Small intestine (tissue), 7 donors: Measurements from ENCODE around the gene EHMT1. TPM values are rescaled to one million over a fixed set of nuclear protein-coding genes. Genes with fewer than 3 reads are reported as not detected.

Experiments used
- DNase-seq, 2 donors: peaks; one replicate each; pipeline versions ENCODE4 v3.0.0 to v3.0.0-alpha.2; 2013
- FAIRE-seq: peaks from 2 replicates; lab custom pipeline; 2012; peaks lifted over from hg19 to GRCh38; lab: Jason Lieb, UNC
- H3K27ac ChIP-seq, 3 donors: one replicate each; pipeline ENCODE4 v1.5.1; 2013; ENCODE audit warnings: low read length in 2 of 3, mild to moderate bottlenecking in 2 of 3, control low read depth in 1 of 3, inconsistent platforms in 1 of 3, low read depth in 1 of 3, moderate library complexity in 1 of 3
- H3K27me3 ChIP-seq, 3 donors: one replicate each; pipeline ENCODE4 v1.6.1; 2013; ENCODE audit warnings: low read length in 3 of 3, inconsistent platforms in 1 of 3; ENCODE audit not compliant: control insufficient read depth in 3 of 3, insufficient read depth in 3 of 3
- H3K36me3 ChIP-seq, 3 donors: one replicate each; pipeline ENCODE4 v1.6.1; 2013; ENCODE audit warnings: low read length in 3 of 3, inconsistent platforms in 1 of 3, low read depth in 1 of 3, mild to moderate bottlenecking in 1 of 3, moderate library complexity in 1 of 3; ENCODE audit not compliant: control insufficient read depth in 3 of 3, insufficient read depth in 2 of 3
- H3K4me1 ChIP-seq, 3 donors: one replicate each; pipeline ENCODE4 v1.6.1; 2013; ENCODE audit warnings: low read length in 2 of 3, inconsistent platforms in 1 of 3, low read depth in 1 of 3, mild to moderate bottlenecking in 1 of 3, moderate library complexity in 1 of 3; ENCODE audit not compliant: control insufficient read depth in 3 of 3, insufficient read depth in 2 of 3
- H3K4me3 ChIP-seq, 3 donors: one replicate each; pipeline ENCODE4 v1.5.1; 2013; ENCODE audit warnings: low read length in 3 of 3, control low read depth in 1 of 3, inconsistent platforms in 1 of 3, low read depth in 1 of 3, mild to moderate bottlenecking in 1 of 3, moderate library complexity in 1 of 3
- H3K9me3 ChIP-seq, 2 donors: one replicate each; pipeline ENCODE4 v1.6.1; 2013; ENCODE audit warnings: low read depth in 1 of 2, low read length in 1 of 2; ENCODE audit not compliant: control insufficient read depth in 2 of 2, insufficient read depth in 1 of 2
- WGBS, 3 donors: extraction: QIAGEN DNeasy Blood & Tissue Kit; methylation state at CpG; one replicate each; pipeline ENCODE4 v1.1.7; 2013; 5-methylcytosine and 5-hydroxymethylcytosine counted together
- polyA plus RNA-seq, 4 donors: library from polyadenylated mRNA; stranded (reverse) in 3 of 4; unstranded in 1 of 4; fragments of 200-250 nt in 3 of 4; fragments of 120-200 nt in 1 of 4; gene quantifications; one replicate each; pipeline versions ENCODE4 v1.2.1 to v1.2.3, GENCODE V29; 2013
- donor health status: healthy with polysubstance abuse.
- donor health status: control.
- donor health status: control.
- donor health status: Bipolar disorder and iron deficiency.
- donor health status: healthy.

EHMT1 gene
- polyA plus RNA-seq, 4 donors = 35.2 to 53.9 (median 39.1) TPM

DNA sequence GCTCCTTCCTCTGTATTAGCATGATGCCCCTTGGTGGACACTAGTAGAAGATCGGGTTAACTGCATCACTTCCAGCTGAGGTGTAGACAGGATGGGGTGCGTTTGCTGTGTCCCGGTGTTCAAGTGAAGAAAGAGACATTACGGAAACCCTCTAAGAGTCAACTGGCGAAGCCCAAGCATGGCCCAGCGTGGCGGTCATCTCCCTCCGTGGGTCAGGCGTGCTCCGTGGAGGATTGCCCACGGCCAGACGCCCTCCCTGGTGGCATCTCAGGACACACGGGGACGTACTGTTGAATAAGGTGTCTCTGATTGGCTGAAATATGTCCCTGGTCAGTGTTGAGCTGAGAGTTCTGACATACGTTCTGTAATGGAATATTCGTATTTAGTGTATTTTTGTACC, 139.3 kb downstream of the EHMT1 start:
- FAIRE-seq = no peak

GRCh38 chr9:137759117-137759516, 140.3 kb downstream of the EHMT1 start:
- Histone ChIP-seq H3K36me3 (peaks cover 11 to 79% (median 18%) of the 10 kb centered on the region in 3 donors), H3K4me3 (no peak overlapping the region), H3K4me1 (peaks cover 0 to 3% (median 0%) of the 10 kb centered on the region in 3 donors), H3K9me3 (peaks cover 0 to 12% of the 10 kb centered on the region in 2 donors), H3K27me3 (no peaks in the 10 kb centered on the region), H3K27ac (no peak overlapping the region)
- DNase-seq = no peak
- no peak for FAIRE-seq
- WGBS, 3 donors = 89 to 96% (median 89%) methylated on average over 11 of the region's 11 CpGs

More for the DNA sequence above, 139.3 kb downstream of the EHMT1 start:
- H3K36me3 ChIP-seq = peaks cover 14 to 77% (median 17%) of the 10 kb centered on the region in 3 donors
- no peak overlapping the region for H3K4me3 ChIP-seq
- H3K27ac ChIP-seq = peak overlapping the region in 1 of 3 donors; percentile 38
- 94 to 97% (median 97%) methylated on average over 16 of the region's 16 CpGs for WGBS, 3 donors
- H3K27me3 ChIP-seq = no peaks in the 10 kb centered on the region
- peaks cover 0 to 12% of the 10 kb centered on the region in 2 donors for H3K9me3 ChIP-seq
- H3K4me1 ChIP-seq = peaks cover 0 to under 1% (median 0%) of the 10 kb centered on the region in 3 donors
- DNase-seq = no peak

DNA sequence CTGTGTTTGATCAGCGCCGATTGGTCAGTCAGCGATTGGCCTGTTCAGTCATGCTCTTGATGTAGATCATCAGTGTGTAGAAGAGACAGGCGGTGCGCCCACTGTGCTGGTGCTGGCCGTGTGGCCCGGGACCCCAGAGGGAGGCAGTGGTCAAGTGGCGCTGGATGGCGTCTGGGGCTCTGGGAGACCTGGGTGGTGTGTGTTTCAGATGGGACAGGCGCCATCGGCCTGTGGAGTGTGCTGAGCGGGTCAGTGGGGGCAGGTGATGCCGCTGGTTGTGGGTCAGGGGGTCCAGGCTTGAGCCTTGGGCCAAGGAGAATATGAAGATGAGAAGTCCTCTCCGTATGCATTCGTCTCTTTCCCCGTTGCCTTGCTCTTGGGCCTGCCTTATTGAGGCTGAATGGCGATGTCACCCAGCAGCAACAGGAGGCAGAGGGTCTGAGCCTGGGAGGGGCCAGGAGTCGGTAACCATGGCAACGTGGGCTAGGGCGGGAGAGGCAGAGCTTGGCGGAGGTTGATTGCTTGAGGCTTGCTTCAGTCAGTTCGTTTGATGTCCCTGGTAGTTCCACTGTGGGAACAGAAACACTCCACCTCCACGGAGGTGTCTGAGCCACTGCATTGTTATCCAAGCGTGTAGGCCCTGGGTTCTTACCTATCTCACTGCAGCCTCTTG, 141.0 kb downstream of the EHMT1 start:
- H3K9me3 ChIP-seq = peaks cover 0 to 8% of the 10 kb centered on the region in 2 donors
- WGBS, 3 donors = 85 to 92% (median 91%) methylated on average over 24 of the region's 24 CpGs
- no peaks in the 10 kb centered on the region for H3K27me3 ChIP-seq
- no peak for DNase-seq
- H3K4me1 ChIP-seq = peaks cover 0 to 3% (median 0%) of the 10 kb centered on the region in 3 donors
- no peak for FAIRE-seq
- no peak overlapping the region for H3K27ac ChIP-seq
- H3K36me3 ChIP-seq = peaks cover 8 to 76% (median 19%) of the 10 kb centered on the region in 3 donors
- no peak overlapping the region for H3K4me3 ChIP-seq

DNA sequence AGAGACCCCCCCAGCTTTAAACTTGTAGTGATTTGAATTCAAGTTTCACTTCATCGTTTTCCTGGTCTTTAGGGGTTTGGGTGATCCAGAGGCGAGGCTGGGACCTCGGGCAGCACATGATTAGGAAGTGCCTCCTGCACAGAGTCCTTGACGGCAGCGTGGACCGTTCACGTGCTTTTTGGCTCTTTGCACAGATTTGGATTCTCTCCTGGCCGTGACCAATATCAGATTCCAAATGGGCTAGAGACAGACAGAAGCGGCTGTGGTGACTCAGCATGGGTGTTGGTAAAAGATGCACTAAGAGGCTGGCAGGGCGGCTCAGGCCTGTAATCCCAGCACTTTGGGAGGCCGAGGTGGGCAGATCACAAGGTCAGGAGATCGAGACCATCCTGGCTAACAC, 141.6 kb downstream of the EHMT1 start:
- FAIRE-seq (no peak), DNase-seq (no peak)
- Histone ChIP-seq H3K4me1 (peaks cover 0 to 3% (median 0%) of the 10 kb centered on the region in 3 donors), H3K27me3 (no peaks in the 10 kb centered on the region), H3K36me3 (peaks cover 6 to 72% (median 18%) of the 10 kb centered on the region in 3 donors), H3K27ac (no peak overlapping the region), H3K4me3 (no peak overlapping the region), H3K9me3 (peaks cover 0 to 2% of the 10 kb centered on the region in 2 donors)
- 93 to 96% (median 96%) methylated on average over 12 of the region's 12 CpGs for WGBS, 3 donors

DNA sequence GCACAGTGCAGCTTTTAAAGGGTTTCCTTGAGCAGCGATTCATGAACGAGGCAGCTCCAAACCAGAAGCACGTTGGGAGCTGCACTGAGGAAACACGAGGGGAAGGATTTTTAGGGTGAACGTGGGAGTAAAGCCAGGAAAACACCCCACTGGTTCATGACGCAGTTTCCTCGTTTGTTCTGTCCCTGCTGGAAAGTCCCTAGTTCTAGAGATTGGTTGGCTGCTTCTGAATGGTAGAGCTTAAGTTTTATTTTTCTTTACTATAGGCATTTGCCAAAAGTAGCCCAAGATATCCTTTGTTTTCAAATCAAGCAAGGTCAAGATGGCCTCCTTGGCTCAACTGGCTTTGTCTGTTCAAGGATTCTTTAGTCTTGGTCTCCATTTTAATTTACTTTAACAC, 142.2 kb downstream of the EHMT1 start:
- Histone ChIP-seq H3K27me3 (no peaks in the 10 kb centered on the region), H3K27ac (no peak overlapping the region), H3K9me3 (no peaks in the 10 kb centered on the region), H3K4me1 (peaks cover 0 to 3% (median 0%) of the 10 kb centered on the region in 3 donors), H3K4me3 (no peak overlapping the region), H3K36me3 (peaks cover 9 to 72% (median 18%) of the 10 kb centered on the region in 3 donors)
- no peak for FAIRE-seq
- WGBS, 3 donors = 59 to 71% (median 59%) methylated on average over 7 of the region's 7 CpGs
- DNase-seq = no peak

GRCh38 chr9:137761793-137762192, 143.0 kb downstream of the EHMT1 start:
- no peak for FAIRE-seq
- H3K36me3 ChIP-seq = peaks cover 9 to 75% (median 18%) of the 10 kb centered on the region in 3 donors

DNA sequence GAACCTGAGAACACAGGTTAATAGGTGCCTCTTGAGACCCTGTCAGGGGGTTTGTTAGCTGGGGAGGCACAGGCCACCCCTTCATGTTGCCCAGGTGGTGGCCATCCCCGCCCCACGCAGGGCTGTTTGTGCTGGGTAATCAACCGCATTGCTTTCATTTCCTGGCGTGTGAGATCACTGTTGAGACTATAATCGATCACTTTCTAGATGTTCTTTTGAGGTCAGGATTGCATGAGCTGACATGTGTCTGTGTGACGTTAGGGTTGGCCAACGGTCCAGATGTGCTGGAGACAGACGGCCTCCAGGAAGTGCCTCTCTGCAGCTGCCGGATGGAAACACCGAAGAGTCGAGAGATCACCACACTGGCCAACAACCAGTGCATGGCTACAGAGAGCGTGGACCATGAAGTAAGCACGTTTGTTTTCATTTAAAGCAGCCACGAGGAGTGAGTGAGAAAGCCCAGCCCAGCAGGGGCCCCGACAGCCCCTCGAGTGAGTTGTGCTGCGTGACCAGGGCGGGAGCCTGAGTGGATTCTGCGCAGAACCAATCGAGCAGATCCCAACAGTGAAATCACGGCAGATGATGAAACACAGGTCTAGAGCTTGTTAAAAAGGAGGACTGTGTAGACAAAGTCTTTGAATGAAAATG, 143.7 kb downstream of the EHMT1 start:
- no peaks in the 10 kb centered on the region for H3K9me3 ChIP-seq
- no peak overlapping the region for H3K4me3 ChIP-seq
- H3K27ac ChIP-seq = peak overlapping the region in 2 of 3 donors; percentile 18 to 63
- WGBS, 3 donors = 78 to 87% (median 82%) methylated on average over 21 of the region's 21 CpGs
- H3K36me3 ChIP-seq = peaks cover 9 to 76% (median 18%) of the 10 kb centered on the region in 3 donors
- no peak for FAIRE-seq
- no peaks in the 10 kb centered on the region for H3K27me3 ChIP-seq
- H3K4me1 ChIP-seq = peaks cover 0 to 3% (median 0%) of the 10 kb centered on the region in 3 donors
- peak in 1 of 2 donors; percentile 9 for DNase-seq

More at GRCh38 chr9:137761793-137762192, 143.0 kb downstream of the EHMT1 start:
- no peaks in the 10 kb centered on the region for H3K27me3 ChIP-seq
- H3K9me3 ChIP-seq = no peaks in the 10 kb centered on the region
- peak overlapping the region in 1 of 3 donors; percentile 62 for H3K27ac ChIP-seq
- H3K4me3 ChIP-seq = no peak overlapping the region
- DNase-seq = no peak
- H3K4me1 ChIP-seq = peaks cover 0 to 3% (median 0%) of the 10 kb centered on the region in 3 donors
- WGBS, 3 donors = 91 to 94% (median 92%) methylated on average over 9 of the region's 9 CpGs

- Histone ChIP-seq H3K27me3 (no peaks in the 10 kb centered on the region), H3K27ac (peak overlapping the region; percentile 18 to 63 (median 39)), H3K36me3 (peaks cover 9 to 70% (median 15%) of the 10 kb centered on the region in 3 donors), H3K9me3 (no peaks in the 10 kb centered on the region), H3K4me3 (no peak overlapping the region), H3K4me1 (peaks cover 0 to 3% (median 0%) of the 10 kb centered on the region in 3 donors)
- DNase-seq (peak; percentile 41 to 79), FAIRE-seq (no peak)
- WGBS, 3 donors = 35 to 68% (median 46%) methylated on average over 29 of the region's 29 CpGs
Measured at GRCh38 chr9:137763271-137763955, 144.6 kb downstream of the EHMT1 start.
